ELR (cell line): ENCODE measurements around the gene TMCO2.
A peak's percentile ranks its signal among the peaks of the same experiment; 100 is the strongest.
"Not testable (repeated sequence)": the region's sequence is repeated elsewhere in the genome, so short reads cannot be mapped to it uniquely, and the experiment has no call there.

Experiments used
- DNase-seq: peaks from one replicate; pipeline ENCODE4 v3.0.0-alpha.2; 2015; ENCODE audit warnings: low read depth

The TMCO2 gene

GRCh38 chr1:40247655-40248054, at the start of gene TMCO2:
TMCO2 (plus strand) TSS chr1:40247937; CDS start chr1:40247994, 57 bp downstream.
- no peak for DNase-seq

GRCh38 chr1:40199126-40199525, 48.6 kb upstream of the TMCO2 start:
- DNase-seq = no peak

DNA sequence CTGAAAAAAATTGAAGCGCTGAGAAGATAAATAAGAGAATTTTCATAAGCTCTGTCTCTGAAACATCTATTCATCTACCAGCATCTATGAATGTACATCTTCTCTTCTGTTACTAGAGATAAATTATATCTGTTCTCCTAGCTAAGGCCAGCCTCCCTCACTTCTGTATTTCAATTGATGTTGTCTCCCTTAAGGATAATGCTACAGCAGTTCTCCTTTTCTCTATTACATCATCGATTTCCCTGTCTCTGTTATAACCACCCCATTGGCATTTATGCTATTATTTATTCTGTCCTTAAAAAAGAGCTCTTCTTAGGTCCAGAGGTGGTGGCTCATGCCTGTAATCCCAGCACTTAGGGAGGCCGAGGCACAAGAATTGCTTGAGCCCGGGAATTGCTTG, 42.9 kb upstream of the TMCO2 start:
- no peak for DNase-seq

- DNase-seq = no peak
These were observed 37.1 kb upstream of the TMCO2 start for GRCh38 chr1:40210511-40211204.

DNA sequence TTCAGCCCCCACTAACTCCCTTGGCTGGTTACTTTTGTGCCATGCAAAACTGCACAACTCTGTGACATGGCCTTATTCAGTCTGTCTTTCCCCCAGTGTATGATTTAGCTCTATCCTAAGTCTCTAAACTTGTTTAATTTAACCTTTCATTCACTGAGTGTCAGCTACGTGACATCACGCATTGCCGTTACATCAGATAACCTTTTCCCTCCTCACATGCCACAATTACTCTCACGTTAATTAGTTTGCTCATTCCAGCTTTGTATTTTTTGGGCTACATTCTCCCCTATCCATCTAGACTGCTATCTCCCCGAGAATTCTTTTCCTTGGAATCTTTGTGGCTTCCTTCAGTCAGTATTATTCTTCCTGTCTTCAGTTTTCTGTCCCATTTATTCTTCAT, 29.4 kb upstream of the TMCO2 start:
- DNase-seq = no peak

DNA sequence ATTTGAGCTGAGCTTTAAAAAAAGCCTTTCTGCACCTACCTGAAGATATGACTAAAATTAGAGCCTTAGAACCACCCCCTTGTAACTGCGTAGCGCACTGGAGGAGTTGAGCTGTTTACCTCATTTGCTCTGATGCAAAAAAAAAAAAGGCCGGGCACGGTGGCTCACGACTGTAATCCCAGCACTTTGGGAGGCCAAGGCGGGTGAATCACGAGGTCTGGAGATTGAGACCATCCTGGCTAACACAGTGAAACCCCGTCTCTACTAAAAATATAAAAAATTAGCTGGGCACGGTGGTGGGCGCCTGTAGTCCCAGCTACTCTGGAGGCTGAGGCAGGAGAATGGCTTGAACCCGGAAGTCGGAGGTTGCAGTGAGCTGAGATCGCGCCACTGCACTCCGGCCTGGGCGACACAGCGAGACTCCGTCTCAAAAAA, 26.2 kb upstream of the TMCO2 start:
- not testable (repeated sequence) for DNase-seq

DNA sequence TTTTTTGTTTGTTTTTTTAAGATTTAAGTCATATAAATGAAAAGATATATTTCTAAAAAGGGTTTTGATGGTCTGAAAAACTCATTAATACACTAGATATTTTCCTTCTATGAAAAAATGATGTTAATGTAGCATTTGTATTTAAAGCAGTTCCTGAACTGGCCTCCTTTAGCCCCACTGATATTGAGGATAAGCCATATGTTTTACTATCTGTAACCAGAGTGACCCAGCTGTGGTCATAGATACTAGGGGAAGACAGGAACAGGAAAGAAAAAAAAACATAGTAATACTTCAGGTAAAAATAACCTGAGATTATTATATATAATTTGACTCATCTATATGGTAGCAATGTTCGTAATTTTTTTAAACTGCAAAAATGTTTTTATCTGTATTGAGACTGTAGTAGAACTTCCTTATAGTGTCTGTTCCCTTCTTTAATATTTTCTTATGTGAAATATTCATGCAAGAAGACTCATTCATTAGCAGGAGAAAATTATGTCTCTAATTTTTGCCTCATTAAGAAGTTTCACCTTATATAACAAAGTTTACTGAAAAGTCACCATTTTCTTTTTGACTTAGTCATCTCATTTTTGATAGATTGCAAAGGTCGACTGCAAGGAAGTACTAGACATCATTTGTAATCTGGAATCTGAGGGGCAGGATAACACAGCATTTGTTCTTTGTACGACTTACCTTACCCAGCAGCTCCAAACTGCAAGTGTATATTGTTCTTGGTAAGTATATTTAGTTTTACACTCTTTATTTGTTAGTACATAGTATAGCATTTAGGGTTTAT, 25.6 kb upstream of the TMCO2 start:
- DNase-seq = no peak

DNA sequence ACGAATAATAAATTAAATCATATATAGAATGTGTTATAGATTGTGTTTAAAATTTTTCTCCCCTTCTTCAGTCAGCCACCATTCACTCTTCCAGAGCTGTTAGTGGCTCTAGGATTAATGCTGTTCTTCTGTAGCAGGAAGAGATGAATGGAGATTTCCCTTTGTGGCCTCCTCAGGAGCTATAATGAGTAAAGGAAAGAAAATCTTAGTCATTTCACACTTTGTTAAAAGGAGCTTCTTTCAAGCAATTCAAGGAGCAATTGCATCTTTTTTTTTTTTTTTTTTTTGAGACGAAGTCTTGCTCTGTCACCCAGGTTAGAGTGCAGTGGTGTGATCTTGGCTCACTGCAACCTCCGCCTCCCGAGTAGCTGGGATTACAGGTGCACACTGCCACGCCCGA, 23.7 kb upstream of the TMCO2 start:
- no peak for DNase-seq

DNA sequence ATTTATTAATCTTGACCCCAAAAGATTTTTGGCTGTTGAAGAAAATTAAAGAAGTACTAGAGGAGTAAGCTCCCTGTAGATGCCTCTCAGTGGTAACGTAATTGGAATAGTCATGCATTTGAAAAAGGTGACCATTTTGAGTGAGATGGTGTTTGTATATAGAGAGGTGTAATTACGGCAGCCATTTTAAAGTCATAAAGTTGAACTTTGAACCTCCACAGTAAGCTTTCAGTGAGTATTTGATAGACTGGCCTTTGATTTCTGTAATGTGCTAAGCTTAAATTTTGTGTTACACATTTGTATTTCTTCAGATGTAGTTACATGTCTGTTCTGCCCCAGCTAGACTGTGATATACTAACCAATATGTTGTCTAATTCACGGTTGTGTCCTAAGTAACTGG, 21.5 kb upstream of the TMCO2 start:
- no peak for DNase-seq

- no peak for DNase-seq
These were observed 15.3 kb upstream of the TMCO2 start for GRCh38 chr1:40232444-40232843.

- DNase-seq = no peak
These were observed 8.1 kb upstream of the TMCO2 start for GRCh38 chr1:40239626-40240025.

DNA sequence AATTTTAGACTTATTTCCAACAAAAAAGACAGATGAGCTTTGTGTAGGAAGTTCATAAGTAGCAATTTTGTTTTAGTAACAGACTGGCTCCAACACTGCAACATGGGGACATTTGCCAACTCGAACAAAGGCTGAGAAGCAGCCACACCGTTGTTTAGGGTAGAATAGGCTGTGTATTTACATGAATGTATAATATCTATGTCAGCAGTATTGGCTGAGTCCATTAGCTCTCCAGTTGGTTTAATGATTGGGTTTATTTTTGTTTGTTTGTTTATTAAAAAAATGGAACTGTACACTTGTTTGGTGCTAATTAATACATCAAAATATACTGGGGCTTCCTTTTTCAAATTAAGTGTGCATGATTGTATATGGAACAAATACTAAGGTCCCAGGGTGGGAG, 7.3 kb upstream of the TMCO2 start:
- no peak for DNase-seq

DNA sequence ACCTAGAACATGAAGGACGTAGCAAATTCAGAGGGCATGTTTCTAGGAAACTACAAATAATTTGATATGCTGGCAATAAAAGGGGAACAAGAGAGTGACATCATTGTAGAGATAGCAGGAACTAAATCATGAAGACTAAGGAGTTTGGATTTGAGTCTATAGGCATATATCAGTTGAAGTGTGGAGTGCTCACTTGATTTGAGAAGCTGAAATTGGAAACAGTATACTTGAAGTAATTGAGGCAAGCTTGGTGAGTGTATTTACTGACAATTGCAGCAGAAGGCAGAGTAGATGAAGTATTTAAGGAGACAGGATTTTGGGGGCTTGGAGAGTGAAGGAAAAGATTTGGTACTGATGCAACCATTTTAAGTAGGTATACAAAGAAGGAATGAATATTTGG, 6.4 kb upstream of the TMCO2 start:
- DNase-seq = no peak

GRCh38 chr1:40243351-40243750, 4.4 kb upstream of the TMCO2 start:
- DNase-seq = no peak

DNA sequence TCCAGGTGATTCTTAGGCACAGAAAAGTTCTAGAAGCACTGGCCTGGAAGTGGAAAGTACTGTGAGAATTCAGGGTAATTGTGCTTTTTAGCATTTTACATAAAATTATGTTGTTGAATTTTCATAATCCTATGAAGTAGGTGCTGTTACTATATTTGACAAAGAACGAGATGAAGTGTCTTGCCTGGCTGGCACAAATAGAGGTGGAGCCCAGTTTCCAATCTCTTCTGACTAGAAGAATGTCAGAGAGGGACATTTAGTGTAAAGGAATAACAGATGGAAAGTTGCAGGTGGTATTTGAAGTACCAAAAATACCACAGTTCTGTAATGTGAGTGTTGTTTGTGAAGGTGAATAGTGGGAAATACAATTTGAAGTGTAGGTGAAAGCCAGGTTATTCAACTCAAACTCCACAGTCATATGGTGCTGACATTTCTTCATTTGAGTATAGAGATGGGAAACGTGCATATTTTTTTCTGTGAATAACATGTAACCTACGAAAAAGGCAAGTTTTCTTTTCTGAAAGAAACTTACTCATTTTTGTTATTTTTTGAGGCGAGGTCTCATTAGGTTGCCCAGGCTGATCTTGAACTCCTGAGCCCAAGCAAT, 3.5 kb upstream of the TMCO2 start:
- no peak for DNase-seq

- DNase-seq = no peak
These were observed 2.1 kb upstream of the TMCO2 start for GRCh38 chr1:40245686-40246085.

DNA sequence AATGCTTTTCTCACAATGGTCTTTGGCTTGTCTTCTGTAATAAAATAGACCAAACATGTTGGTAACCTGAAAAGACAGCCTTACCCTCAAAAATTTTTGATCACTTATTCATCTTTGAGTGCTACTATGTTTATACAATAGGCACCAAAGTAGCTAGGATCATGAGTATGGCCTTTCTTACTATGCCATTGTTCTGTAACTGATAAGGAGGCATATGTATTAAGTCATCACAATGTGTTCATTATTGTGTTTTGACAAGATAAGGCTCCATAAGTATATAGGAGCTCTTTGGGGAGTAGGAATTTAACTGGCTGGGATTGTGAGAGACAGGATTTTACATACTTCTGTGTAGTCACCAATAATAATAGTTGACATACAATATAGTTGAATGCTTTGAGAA, 675 bp downstream of the TMCO2 start:
- no peak for DNase-seq

- no peak for DNase-seq
These were observed 3.7 kb downstream of the TMCO2 start for GRCh38 chr1:40251456-40251855.

DNA sequence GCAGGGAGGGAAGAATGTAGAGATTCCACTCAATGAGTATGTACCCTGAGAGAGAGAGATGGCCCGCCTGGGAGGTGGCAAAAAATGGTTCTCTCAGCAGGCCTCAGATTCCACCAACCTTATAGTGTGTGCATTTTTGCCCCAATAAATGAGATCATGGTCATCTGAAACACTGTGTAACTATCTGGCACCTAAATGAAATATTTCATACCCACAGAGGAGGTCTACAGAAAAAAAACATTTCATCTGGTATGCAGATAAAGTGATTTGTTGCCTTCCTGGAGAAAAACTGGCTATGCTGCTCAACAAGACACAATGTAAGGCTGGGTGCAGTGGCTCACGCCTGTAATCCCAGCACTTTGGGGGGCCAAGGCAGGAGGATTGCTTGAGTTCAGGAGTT, 4.9 kb downstream of the TMCO2 start:
- DNase-seq = no peak

- no peak for DNase-seq
These were observed 7.5 kb downstream of the TMCO2 start for GRCh38 chr1:40255231-40255630.

GRCh38 chr1:40256401-40257084, 8.8 kb downstream of the TMCO2 start:
- DNase-seq = peak; percentile 38

GRCh38 chr1:40257313-40257687, 9.6 kb downstream of the TMCO2 start:
- no peak for DNase-seq
